ENCODE results near the gene UBAC1.
"Not testable (repeated sequence)": the region's sequence is repeated elsewhere in the genome, so short reads cannot be mapped to it uniquely, and the experiment has no call there.

The UBAC1 gene

DNA sequence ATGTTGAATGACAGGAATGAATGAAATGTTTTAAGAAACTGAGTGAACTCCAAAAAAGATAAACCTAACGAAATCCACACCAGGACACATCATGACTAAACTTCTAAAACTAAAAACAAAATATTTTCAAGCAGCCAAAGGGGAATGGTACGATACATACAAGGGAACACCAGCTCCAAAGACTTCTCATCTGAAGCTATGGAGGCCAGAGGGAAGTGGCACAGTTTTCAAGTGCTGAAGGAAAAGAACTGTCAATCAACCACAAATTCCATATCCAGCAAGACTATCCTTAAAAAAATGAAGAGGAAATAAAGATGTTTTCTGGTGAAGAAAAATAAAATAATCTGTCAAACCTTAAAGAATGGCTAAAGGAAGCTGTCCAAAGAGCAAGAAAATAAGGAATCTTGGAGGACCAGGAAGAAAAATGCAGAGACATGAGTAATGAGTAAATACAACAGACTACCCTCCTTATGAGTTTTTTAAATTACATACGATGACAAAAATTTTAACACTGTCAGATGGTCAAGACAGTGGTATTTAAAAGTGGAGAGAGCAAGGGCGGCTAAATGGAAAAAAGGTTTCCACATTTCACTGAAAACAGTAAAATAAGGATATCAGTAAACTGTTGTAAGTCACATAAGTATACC, 65.8 kb downstream of the UBAC1 start:
- no peak overlapping the region for H3K4ac ChIP-seq (ENCODE audit: low read depth in 1 of 2, low read length in 2 of 2)
- no peak overlapping the region for H2BK5ac ChIP-seq (ENCODE audit: low read depth, low read length, poor library complexity, severe bottlenecking)
- no peak overlapping the region for H2AK5ac ChIP-seq (ENCODE audit: low read length, severe bottlenecking)
- no peak overlapping the region for H3K14ac ChIP-seq (ENCODE audit: low read length in 2 of 2)
- no peak overlapping the region for H2AFZ ChIP-seq (ENCODE audit: low read depth, low read length)
- no peak overlapping the region for H4K91ac ChIP-seq (ENCODE audit: low read length)
- H2BK15ac ChIP-seq (ENCODE audit: low read depth, poor library complexity, severe bottlenecking) = no peak overlapping the region
- no peaks in the 10 kb centered on the region for H3K27me3 ChIP-seq (ENCODE audit: control insufficient read depth in 1 of 2, insufficient read depth in 1 of 2, low read length in 2 of 2)
- no peak overlapping the region for H2BK120ac ChIP-seq (ENCODE audit: low read depth, low read length)
- H3K27ac ChIP-seq (ENCODE audit: low read length, poor library complexity, severe bottlenecking) = no peak overlapping the region
- 100% methylated on average over 1 of the region's 4 CpGs for WGBS
- H3K4me1 ChIP-seq (ENCODE audit: control insufficient read depth, insufficient read depth, low read depth, low read length) = peaks cover 4% of the 10 kb centered on the region
- H3K4me2 ChIP-seq (ENCODE audit: low read length, poor library complexity, severe bottlenecking) = no peak overlapping the region
- H3K23ac ChIP-seq (ENCODE audit: low read length in 2 of 2) = no peak overlapping the region
- H3K9me3 ChIP-seq (ENCODE audit: control insufficient read depth, low read length) = no peaks in the 10 kb centered on the region
- no peak overlapping the region for H3K4me3 ChIP-seq (ENCODE audit: insufficient read depth in 1 of 2, low read depth in 1 of 2, low read length in 2 of 2)
- no peak overlapping the region for H4K8ac ChIP-seq (ENCODE audit: low read length)
- DNase-seq = no peak
- peaks cover 24% of the 10 kb centered on the region for H3K79me1 ChIP-seq (replicated peaks; ENCODE audit: low read length, poor library complexity, severe bottlenecking)
- no peaks in the 10 kb centered on the region for H3K36me3 ChIP-seq (ENCODE audit: control insufficient read depth in 1 of 2, insufficient read depth in 2 of 2, low read depth in 1 of 2, low read length in 2 of 2)
- no peak overlapping the region for H3K9ac ChIP-seq (ENCODE audit: low read length)
- H2BK12ac ChIP-seq (ENCODE audit: low read length in 2 of 2) = no peak overlapping the region
- no peak overlapping the region for H3K18ac ChIP-seq (ENCODE audit: low read depth in 1 of 2, low read length in 2 of 2)

DNA sequence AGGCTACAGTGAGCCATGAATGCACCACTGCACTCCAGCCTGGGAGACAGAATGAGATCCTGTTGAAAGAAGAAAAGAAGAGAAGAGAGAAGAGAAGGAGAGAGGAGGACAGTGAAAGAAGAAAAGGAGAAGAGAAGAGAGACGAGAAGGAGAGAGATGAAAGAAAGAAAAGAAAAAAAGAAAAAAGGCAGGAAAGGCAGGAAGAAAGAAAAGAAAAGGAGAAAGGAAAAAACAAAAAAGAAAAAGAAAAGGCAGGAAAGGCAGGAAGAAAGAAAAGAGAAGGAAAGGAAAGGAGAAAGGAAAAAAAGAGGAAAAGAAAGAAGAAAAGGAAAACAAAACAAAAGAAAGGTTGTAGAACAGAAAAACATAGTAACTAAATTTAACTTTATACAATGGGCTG, 68.1 kb downstream of the UBAC1 start:
- peaks cover 23% of the 10 kb centered on the region for H3K4me1 ChIP-seq (ENCODE audit: control insufficient read depth, insufficient read depth, low read depth, low read length)
- peaks cover 0 to 3% of the 10 kb centered on the region in 2 experiments for H3K36me3 ChIP-seq (ENCODE audit: control insufficient read depth in 1 of 2, insufficient read depth in 2 of 2, low read depth in 1 of 2, low read length in 2 of 2)
- no peak overlapping the region for H2AFZ ChIP-seq (ENCODE audit: low read depth, low read length)
- no peak overlapping the region for H2BK15ac ChIP-seq (ENCODE audit: low read depth, poor library complexity, severe bottlenecking)
- no peak overlapping the region for H2BK5ac ChIP-seq (ENCODE audit: low read depth, low read length, poor library complexity, severe bottlenecking)
- H3K27ac ChIP-seq (ENCODE audit: low read length, poor library complexity, severe bottlenecking) = no peak overlapping the region
- no peak overlapping the region for H3K4ac ChIP-seq (ENCODE audit: low read depth in 1 of 2, low read length in 2 of 2)
- no peak overlapping the region for H3K14ac ChIP-seq (ENCODE audit: low read length in 2 of 2)
- no peak overlapping the region for H4K91ac ChIP-seq (ENCODE audit: low read length)
- no peaks in the 10 kb centered on the region for H3K9me3 ChIP-seq (ENCODE audit: control insufficient read depth, low read length)
- no peaks in the 10 kb centered on the region for H3K27me3 ChIP-seq (ENCODE audit: control insufficient read depth in 1 of 2, insufficient read depth in 1 of 2, low read length in 2 of 2)
- no peak overlapping the region for H2BK12ac ChIP-seq (ENCODE audit: low read length in 2 of 2)
- H3K18ac ChIP-seq (ENCODE audit: low read depth in 1 of 2, low read length in 2 of 2) = no peak overlapping the region
- H2BK120ac ChIP-seq (ENCODE audit: low read depth, low read length) = no peak overlapping the region
- DNase-seq = no peak
- no peak overlapping the region for H2AK5ac ChIP-seq (ENCODE audit: low read length, severe bottlenecking)
- WGBS = 93% methylated on average over 1 of the region's 1 CpG
- H4K8ac ChIP-seq (ENCODE audit: low read length) = no peak overlapping the region
- H3K9ac ChIP-seq (ENCODE audit: low read length) = no peak overlapping the region
- H3K4me3 ChIP-seq (ENCODE audit: insufficient read depth in 1 of 2, low read depth in 1 of 2, low read length in 2 of 2) = no peak overlapping the region
- no peak overlapping the region for H3K23ac ChIP-seq (ENCODE audit: low read length in 2 of 2)
- H3K79me1 ChIP-seq (replicated peaks; ENCODE audit: low read length, poor library complexity, severe bottlenecking) = peaks cover 29% of the 10 kb centered on the region
- H3K4me2 ChIP-seq (ENCODE audit: low read length, poor library complexity, severe bottlenecking) = no peak overlapping the region

DNA sequence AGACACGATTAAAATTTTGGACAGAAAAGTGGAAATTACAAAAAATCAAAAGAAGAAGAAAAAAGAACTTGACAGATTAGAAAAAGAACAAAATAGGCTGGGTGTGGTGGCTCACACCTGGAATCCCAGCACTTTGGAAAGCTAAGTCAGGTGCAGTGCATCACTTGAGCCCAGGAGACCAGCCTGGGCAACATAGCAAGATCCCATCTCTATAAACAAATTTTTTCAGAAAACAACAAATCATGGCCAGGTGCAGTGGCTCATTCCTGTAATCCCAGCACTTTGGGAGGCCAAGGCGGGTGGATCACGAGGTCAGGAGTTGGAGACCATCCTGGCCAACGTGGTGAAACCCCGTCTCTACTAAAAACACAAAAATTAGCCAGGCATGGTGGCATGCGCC, 68.8 kb downstream of the UBAC1 start:
- WGBS = 93% methylated on average over 4 of the region's 6 CpGs

DNA sequence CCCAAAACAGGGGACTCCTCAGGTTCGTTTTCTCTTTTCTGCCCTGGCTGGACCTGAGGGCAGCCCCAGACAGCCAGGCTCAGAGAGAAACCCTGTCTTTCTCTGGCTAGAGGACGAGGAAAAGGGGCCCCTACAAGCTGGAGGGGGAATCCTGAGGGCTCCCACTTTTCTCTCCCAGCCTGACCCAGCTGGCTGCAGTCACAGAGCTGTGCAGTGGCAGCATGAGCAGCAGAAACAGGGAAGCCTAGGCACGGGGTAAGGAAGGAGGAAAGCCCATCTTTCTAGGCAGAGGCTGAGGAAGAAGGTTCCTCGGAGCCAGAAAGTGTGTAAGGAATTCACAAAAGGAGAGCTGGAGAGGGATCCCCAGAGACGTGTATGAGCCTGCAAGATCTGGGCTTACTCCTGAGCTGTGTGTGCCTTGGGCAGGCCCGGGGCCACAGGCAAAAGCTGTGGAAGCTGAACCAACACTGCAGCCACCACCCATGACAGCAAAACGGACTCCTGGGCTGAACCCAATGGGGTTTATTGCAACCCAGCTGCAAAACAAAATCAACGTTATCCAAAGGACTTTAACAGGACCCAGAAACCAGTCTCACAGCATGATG, 70.0 kb downstream of the UBAC1 start:
- Histone ChIP-seq H4K8ac (ENCODE audit: low read length) (no peak overlapping the region), H3K4ac (ENCODE audit: low read depth in 1 of 2, low read length in 2 of 2) (no peak overlapping the region), H3K4me3 (ENCODE audit: insufficient read depth in 1 of 2, low read depth in 1 of 2, low read length in 2 of 2) (no peak overlapping the region), H3K27me3 (ENCODE audit: control insufficient read depth in 1 of 2, insufficient read depth in 1 of 2, low read length in 2 of 2) (no peaks in the 10 kb centered on the region), H3K9ac (ENCODE audit: low read length) (no peak overlapping the region), H4K91ac (ENCODE audit: low read length) (no peak overlapping the region), H3K18ac (ENCODE audit: low read depth in 1 of 2, low read length in 2 of 2) (peak overlapping the region in 1 of 2 experiments; percentile 32), H2BK5ac (ENCODE audit: low read depth, low read length, poor library complexity, severe bottlenecking) (no peak overlapping the region), H2AFZ (ENCODE audit: low read depth, low read length) (no peak overlapping the region), H3K4me1 (ENCODE audit: control insufficient read depth, insufficient read depth, low read depth, low read length) (peaks cover 43% of the 10 kb centered on the region), H3K27ac (ENCODE audit: low read length, poor library complexity, severe bottlenecking) (no peak overlapping the region), H3K79me1 (replicated peaks; ENCODE audit: low read length, poor library complexity, severe bottlenecking) (peaks cover 22% of the 10 kb centered on the region), H2BK12ac (ENCODE audit: low read length in 2 of 2) (no peak overlapping the region), H3K36me3 (ENCODE audit: control insufficient read depth in 1 of 2, insufficient read depth in 2 of 2, low read depth in 1 of 2, low read length in 2 of 2) (peaks cover 0 to 7% of the 10 kb centered on the region in 2 experiments), H2BK120ac (ENCODE audit: low read depth, low read length) (no peak overlapping the region), H2AK5ac (ENCODE audit: low read length, severe bottlenecking) (no peak overlapping the region), H3K4me2 (ENCODE audit: low read length, poor library complexity, severe bottlenecking) (no peak overlapping the region), H3K14ac (ENCODE audit: low read length in 2 of 2) (no peak overlapping the region), H3K23ac (ENCODE audit: low read length in 2 of 2) (no peak overlapping the region), H3K9me3 (ENCODE audit: control insufficient read depth, low read length) (no peaks in the 10 kb centered on the region), H2BK15ac (ENCODE audit: low read depth, poor library complexity, severe bottlenecking) (no peak overlapping the region)
- DNase-seq = no peak
- 80% methylated on average over 8 of the region's 8 CpGs for WGBS

More for the DNA sequence above, 68.8 kb downstream of the UBAC1 start:
- H3K14ac ChIP-seq (ENCODE audit: low read length in 2 of 2); H2BK5ac ChIP-seq (ENCODE audit: low read depth, low read length, poor library complexity, severe bottlenecking); H2BK12ac ChIP-seq (ENCODE audit: low read length in 2 of 2); DNase-seq; H2BK120ac ChIP-seq (ENCODE audit: low read depth, low read length); H2AK5ac ChIP-seq (ENCODE audit: low read length, severe bottlenecking); H3K27me3 ChIP-seq (ENCODE audit: control insufficient read depth in 1 of 2, insufficient read depth in 1 of 2, low read length in 2 of 2); H3K23ac ChIP-seq (ENCODE audit: low read length in 2 of 2); H4K91ac ChIP-seq (ENCODE audit: low read length); H3K4me2 ChIP-seq (ENCODE audit: low read length, poor library complexity, severe bottlenecking); H3K9me3 ChIP-seq (ENCODE audit: control insufficient read depth, low read length); H2AFZ ChIP-seq (ENCODE audit: low read depth, low read length); H3K18ac ChIP-seq (ENCODE audit: low read depth in 1 of 2, low read length in 2 of 2); H3K27ac ChIP-seq (ENCODE audit: low read length, poor library complexity, severe bottlenecking); H3K4ac ChIP-seq (ENCODE audit: low read depth in 1 of 2, low read length in 2 of 2); H3K4me3 ChIP-seq (ENCODE audit: insufficient read depth in 1 of 2, low read depth in 1 of 2, low read length in 2 of 2); H2BK15ac ChIP-seq (ENCODE audit: low read depth, poor library complexity, severe bottlenecking); H3K9ac ChIP-seq (ENCODE audit: low read length); H3K36me3 ChIP-seq (ENCODE audit: control insufficient read depth in 1 of 2, insufficient read depth in 2 of 2, low read depth in 1 of 2, low read length in 2 of 2); H4K8ac ChIP-seq (ENCODE audit: low read length): not testable (repeated sequence)
- Histone ChIP-seq H3K79me1 (replicated peaks; ENCODE audit: low read length, poor library complexity, severe bottlenecking) (peaks cover 28% of the 10 kb centered on the region), H3K4me1 (ENCODE audit: control insufficient read depth, insufficient read depth, low read depth, low read length) (peaks cover 31% of the 10 kb centered on the region)
